Measurements from ENCODE around the gene MTA2.
A peak's percentile ranks its signal among the peaks of the same experiment; 100 is the strongest.
"Not testable (repeated sequence)": the region's sequence is repeated elsewhere in the genome, so short reads cannot be mapped to it uniquely, and the experiment has no call there.

The MTA2 gene

DNA sequence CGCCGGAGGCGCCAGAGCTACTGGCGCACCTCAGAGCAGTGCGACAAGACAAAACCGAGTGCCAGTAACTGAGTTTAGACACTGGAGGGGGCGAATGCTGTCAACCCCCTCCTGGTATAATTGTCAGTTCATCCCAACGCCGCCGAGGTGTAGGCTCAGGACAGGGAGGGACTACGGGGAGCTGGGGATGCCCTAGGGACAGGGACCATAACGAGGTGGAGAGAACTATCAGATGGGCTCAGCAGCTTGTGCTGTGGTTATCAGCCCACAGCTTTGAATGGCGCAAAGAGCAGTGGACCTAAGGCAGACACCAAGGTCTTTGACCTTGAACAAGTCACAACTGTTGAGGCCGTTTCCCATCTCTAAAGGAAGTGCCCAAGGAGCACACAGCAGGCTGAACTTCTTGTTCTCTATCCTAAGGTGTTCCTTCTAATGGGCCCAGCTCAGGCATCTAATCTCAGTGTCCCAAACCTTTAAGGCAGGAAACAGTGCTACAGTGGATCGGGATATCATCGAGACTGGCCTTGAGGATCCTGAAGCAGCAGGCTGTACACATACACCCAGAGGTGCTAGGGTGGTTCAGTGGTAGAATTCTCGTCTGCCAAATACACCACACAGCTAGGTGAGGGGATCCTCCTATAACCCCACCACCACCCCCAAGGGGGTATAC, 9.4 kb downstream of the MTA2 start:
- DNase-seq: no peak

DNA sequence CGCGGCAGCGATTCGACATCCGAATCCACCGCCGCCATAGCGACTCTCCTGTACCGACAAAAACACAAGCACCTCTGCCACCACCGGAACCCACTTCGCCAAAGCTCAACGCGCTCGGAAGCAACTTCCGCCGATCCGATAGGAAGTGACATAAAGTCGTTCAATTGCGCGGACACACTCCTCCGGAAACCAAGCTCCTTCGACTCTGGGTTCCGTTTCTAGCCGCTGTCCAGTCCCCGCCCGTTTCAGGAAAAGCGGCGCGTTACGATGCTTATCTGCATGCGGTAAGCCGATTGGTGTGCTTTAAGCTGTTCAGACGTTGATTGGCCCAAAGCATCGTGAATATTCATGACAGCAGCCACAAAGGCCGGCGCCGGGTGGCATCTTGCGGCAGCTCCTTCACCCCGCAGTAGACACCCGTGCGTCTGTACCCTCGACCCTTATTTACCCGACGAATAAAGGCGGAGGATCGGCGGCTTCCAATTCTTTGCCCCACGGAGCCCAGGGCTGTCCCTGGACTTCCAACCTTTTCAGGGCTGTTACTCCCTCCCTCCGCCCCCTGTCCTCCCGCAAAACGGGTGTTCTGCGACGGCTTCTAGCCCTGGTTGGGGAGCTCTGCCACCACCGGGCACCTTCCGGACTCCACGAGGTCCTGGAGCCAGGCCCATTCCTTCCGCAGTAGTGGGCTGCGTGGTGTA, 10.1 kb downstream of the MTA2 start, which contains the start of gene TUT1:
Gene TUT1 (minus strand): TSS at position 76 of the 698 bp plus-strand sequence. CDS start 38 bp downstream, at position 38.
- peak; percentile 98 for DNase-seq

DNA sequence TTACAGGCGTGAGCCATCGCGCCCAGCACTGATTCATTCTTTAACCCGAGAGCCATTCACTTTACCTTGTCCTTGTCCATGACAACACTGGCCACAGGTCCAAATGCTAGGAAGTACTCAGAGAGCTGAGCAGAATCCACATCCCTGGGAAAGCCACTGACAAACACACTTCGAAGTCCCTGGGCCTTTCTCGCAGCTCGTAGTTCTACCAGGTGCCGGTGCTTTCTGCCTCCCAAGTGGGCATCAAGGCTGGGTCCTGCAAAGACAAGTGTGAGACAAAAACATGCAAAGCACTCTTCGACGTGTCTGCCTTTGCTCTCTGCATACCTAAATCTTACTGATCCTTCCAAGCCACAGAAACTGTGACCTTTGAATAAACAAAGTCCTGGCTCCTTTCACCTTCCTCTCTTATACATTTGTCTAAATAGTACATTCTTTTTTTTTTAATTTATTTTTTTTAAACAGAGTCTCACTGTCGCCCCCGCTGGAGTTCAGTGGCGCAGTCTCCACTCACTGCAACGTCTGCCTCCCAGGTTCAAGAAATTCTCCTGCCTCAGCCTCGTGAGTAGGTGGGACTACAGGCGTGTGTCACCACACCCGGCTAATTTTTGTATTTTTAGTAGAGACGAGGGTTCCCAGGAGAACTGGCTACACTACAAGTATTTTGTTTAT, 12.6 kb downstream of the MTA2 start:
- no peak for DNase-seq

DNA sequence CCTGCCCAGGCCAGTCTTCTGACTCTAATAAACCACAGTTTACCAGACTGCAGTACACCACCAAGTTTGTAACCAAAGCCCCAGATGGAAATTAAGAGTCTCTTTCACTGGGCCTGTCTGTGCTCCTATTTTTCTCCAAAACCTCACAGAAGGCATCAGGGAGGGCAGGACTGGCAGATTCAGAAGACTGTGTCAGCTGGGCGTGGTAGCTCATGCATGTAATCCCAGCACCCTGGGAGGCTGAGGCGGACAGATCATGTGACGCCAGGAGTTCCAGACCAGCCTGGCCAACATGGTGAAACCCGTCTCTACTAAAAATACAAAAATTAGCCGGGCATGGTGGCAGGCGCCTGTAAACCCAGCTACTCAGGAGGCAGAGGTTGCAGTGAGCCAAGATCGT, 16.3 kb downstream of the MTA2 start:
- not testable (repeated sequence) for DNase-seq

DNA sequence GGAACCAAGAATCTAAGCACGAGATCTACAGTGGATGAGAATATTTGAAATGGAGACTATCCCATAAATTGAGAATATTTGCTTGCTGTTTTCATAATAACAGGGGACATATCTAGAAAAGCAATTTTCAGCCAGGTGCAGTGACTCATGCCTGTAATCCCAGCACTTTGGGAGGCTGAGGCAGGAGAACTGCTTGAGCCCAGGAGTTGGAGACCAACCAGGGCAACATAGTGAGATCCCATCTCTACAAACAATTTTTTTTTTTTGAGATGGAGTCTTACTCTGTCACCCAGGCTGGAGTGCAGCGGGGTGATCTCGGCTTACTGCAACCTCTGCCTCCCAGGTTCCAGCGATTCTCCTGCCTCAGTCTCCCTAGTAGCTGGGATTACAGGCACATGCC, 19.9 kb downstream of the MTA2 start:
- not testable (repeated sequence) for DNase-seq

DNA sequence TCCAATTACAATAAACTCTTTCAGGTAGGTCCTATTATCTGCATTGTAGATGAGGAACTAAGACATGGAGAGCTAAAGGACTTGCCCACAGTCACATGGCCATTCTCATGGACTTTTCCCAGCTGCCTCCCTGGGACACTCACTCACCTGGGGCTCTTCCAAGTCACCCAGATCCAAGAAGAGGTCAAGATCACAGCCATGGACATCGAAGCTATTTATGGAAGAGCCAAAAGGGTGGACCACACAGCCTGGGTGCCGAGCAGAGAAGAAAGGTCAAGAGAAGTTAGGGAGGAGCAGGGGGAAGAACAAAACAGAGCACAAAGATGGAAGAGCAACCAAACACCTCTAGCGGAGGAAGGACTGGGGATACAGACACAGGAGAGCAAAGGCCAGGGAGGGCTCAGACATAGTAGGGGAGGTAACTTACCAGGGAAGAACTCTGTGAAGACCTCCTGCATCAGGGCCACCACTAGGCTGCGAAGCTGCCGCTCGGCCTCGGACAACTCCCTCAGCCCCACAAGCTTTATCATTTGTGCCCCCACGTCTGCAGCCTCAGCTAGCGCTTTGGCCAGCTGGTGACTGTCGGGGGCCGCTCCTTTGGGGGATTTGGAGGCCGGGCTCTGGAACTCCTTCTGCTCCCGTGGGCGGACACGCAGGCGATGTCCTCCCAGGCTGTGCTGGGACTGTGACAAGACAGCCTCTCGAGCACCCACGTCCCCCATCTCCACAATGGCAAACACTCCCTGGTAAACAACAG, 20.5 kb downstream of the MTA2 start:
- DNase-seq: no peak

DNA sequence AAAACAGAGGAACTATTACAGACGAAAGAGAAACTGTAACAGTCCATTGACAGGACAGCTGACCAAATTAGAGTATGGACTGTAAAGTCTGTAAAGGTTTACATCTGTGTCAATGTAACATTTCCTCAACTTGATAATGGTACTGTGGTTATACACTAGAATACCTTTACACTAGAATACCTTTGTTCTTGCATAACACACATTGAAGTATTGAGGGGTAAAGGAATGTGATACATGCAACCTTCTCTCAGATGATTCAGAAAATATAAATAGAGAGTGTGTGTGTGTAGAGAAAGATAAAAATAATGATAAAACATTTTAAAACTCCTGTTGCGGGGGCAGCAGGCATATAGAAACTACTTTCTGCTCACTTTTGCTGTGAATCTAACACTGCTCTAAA, 22.4 kb downstream of the MTA2 start:
- no peak for DNase-seq

DNA sequence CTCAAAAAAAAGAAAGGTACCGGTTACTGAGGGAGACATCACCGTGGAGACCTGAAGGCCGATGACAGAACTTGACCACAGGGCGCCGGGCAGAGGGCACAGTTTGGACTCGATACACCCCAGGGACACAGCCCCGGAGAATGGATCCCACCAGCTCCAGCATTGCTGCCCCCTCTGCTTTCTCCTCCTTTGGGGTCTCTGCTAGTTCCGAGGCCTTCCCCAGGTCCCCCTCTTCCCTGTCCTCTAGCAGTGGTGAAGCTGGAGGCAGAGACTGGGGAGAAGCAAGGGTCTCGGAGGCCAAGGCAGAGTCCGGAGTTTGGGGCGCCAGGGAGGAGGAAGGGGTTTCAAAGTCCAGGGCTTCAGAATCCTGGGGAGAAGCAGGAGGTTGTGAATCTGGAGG, 23.1 kb downstream of the MTA2 start:
- no peak for DNase-seq

DNA sequence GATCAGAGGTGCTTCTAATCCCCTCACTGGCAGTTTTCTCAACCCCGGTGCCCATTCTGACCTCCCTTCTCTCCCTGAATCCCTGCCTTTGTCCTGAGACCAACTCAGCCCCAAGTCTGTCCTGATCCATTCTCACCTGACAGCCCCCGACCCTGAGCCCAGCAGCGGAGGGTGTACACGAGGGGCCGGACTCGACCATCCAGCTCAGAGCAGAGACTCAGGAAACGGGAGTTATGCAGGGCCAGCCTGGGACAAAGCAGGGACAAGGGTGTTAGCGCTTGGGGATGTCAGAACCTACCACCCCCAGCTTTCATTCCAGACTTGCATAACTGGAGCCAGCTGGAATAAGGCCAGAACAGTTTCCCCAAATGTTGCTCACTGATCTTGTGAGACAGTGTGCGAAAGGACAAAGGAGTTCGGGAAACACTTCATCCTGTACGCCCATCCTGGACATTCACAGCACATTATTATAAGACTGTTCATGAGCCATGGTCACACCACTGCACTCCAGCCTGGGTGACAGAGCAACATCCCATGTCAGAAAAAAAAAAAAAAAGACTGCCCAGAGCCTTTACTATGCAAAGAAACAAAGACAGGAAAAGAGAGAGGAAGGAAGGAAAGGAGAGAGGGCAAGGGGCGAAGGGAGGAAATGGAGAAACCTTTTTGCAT, 24.5 kb downstream of the MTA2 start:
- DNase-seq: no peak

DNA sequence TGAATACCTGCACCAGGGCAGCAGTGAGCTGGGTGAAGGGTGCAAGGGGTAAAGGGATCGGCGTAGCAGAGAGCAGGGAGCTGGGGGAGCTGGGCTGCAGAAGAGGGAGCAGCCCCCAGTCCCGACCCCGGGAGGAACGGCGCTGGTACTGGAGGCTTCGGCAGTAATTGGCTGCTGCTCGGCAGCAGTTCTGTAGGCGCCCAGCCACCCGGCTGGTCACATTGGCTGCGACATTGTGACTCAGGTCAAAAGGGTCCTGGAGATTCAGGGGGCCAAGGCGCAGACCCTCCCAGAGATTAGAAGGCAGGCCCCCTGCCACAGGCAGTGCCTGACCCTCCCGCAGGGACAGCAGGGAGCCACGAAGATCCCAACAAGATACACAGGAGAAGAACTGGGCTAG, 25.8 kb downstream of the MTA2 start:
- no peak for DNase-seq

DNA sequence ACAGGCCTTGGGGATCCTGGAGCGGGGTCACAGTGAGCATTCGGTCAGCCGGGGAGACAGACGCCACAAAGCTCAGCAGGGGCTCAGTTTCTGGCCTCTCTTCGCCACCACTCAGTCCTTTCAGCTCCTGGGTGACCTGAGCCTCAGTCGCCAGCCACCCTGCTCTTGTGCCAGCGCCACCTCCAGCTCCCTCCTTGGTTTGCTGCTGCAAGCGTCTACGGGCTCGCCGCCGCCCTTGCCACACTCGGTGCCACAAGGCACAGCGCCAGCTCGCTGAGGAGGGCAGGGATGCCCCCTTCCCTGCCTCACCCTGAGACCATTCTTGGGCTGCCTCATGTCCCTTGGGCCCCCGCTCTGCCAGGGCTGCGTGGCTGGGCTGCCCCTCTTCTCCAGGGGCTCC, 26.5 kb downstream of the MTA2 start:
- no peak for DNase-seq

DNA sequence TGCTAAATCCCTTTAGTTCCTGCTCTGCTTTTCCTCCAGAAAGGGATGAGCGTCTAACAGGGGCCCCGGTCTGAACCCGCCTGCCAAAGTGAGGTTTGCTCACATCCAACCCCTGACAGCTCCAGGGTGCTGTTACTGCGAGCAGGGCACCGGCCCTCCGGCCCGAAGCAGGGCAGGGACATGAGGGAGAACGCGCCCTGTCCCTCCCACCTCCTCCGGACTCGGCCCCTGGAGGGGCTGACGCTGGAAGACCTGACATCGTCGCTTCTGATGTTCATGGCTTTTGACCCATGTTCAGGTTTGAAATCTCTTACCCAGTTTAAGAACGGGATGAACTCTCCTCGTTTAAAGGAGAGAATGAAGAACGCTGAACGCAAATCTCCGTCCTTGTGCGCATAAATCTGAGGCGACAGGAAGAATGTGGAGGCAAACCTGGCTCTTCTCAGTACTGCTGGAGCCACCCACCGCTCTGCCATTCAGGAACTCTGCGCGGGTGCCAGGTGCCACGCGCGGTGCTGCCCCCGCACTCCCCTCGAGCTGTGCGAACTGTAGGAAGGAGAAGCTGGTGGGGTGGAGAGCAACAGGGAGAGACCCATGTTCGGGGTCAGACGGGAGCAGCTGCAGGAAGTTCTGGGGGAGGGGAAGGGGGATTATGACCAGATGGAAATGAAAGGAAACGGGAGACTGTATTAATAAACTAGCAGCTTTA, 27.1 kb downstream of the MTA2 start:
- peak; percentile 60 for DNase-seq

DNA sequence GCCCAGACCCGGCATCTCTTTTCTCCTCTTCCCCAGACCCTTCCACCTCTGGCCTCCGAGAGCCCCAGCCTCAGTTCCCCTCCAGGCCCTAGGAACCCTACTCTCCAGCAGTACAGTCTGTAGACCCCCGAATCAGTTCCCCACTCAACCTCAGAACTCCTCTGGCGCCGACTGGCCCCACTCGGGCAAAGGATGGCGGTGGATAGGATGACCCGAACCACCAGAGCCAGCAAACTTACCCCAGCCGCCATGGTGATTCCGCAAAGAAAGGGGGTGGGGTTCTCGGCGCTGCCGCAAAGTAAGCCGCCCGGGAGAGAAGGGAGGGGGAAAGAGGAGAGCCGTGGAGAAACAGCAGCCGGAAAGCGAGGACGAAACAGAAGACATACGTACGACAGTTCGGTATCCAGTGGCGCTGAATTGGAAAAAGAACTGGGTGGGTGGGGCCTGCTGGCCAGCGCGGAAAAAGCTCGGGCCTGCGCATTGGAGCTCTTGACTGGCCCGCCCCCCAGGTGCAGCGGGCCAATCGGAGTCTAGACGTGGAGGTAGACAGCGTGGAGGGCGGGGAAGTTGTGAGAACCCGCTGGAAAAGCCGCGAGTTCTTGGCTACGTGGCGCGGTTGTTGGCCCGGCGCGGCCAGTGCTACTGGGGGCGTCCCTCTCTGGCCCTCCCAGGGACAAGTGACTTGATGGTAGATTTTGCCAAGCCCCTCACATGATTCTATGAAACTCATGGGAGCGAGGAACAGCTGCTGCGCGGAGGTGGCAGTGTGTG, 27.9 kb downstream of the MTA2 start, which contains the start of gene EEF1G:
Gene EEF1G (minus strand): TSS at position 300 of the 771 bp plus-strand sequence. CDS start 49 bp downstream, at position 251.
- DNase-seq: peak; percentile 98

DNA sequence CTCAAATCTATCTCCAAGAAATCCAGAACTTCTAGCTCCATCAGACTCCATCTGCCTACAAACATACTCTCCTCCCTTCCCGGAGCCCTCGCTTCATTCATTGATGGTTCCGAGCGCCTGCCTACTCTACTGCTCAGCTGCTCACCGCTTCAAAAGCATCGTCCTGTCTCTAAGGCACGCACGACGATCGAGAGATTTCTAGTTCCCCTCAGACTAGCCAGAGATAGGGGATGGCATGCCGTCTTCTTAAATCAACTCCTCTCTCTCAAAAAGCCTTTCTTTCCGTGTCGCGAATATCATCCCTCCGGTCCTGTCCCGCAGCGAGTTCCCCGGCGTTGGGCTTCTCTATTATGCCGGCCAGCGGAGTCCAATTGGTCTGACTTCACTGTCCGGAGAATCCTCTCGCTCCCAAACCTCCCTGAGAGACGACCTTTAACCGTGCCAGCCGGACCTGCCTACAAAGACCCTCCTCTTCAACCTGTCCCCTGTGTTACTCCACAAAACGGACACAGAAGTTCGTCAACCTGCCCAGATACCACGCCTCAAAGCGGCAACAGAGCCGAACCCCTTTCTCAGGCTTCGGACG, 28.6 kb downstream of the MTA2 start:
- DNase-seq: no peak

DNA sequence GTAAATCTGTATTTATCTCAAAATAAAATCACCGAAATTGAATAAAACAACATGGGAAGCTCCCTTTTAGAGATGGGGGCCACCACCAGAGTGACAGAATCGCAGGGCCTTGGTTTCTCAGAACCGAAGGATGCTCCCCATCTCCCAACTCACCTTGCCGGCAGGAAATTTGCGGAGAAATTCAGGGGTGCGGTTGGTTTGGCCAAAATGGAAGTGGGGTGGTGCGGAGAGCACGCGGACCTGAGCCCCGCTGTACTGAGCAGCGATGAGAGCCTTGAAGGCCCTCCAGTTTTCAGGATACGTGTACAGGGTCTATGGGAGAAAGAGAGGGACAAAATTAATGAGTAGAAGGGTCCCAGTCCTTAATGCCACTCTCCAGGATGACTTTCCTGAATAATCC, 29.2 kb downstream of the MTA2 start:
- no peak for DNase-seq

DNA sequence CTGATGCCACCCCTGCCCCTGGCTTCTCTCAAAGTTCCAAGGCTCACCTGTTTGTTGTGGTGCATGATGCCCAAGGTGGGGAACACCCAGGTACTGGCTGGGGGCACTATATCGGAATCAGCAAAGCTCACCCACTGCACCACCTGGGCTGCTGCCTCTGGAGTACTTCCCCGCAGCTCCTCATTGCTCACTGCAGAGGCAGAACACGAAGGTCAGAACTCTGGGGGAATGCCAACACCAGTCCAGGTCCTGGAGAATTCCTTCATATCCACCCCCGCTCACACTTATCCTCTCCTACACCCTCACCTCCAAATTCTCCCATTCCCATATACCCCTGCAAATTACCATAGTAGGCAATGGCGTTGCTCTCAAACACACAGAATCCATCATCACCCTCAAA, 30.2 kb downstream of the MTA2 start:
- not testable (repeated sequence) for DNase-seq

DNA sequence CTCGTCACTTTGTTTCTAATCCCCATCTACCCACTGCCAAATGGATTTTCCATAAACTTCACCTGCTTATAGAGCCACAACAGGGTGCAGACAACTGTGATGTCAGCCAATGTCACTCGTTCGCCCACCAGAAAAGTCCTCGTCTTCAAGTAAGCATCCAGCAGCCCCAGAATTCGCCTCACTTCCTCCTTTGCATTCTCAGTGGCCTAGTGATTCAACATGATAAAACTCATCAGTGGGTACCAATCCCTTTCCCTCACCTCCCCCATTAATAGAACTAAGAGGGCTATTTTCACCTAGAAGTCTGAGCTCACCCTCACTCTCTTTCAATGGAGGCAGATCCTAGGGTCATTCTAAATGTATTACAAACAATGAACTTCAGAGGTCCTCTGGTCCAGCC, 30.8 kb downstream of the MTA2 start:
- DNase-seq: not testable (repeated sequence)

DNA sequence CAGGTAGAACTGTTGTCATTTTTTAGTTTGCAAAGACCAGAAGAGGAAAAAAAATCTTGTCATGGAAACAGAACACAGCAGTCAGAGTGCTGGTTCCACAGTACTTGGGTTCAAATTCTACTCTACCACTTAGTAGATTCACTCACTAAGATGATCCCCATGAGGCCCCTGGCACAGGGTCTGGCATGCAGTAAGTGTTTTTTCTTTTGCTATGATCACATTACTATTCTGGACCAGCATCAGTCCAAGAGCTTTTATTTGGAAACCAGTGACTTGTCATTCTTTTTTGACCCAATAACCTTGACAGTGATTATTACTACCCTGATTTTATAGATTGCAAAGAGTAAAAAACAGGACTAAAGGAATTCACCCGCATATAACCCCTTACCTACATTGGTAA, 32.1 kb downstream of the MTA2 start:
- no peak for DNase-seq

DNA sequence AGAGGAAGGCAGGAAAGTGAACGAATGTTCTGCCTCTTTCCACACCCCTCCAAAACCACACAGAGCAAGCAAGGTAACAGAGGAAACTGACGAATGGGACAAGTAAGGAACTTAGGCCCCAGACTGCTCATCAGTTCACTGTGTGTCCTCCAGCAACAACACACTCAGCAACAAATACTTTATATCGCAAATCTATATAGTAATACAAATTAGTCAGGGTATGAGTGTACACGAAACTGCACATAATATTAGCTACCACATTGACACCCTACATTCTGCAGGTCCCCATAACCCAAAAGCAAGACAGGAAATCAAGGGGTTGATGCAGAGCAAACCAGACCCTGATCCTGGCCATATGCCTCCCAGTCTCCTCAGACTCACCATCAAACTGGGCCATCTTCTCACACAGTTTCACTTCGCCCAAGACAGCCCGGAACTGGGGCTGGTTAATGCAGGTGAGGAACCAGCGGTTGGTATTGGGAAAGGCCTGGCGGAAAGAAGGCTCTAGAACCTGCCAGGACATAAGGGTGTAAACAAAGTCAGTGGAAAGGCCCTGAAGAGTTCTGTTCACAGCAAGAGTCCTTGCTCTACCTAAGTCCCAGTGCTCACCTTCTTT, 34.5 kb downstream of the MTA2 start:
- no peak for DNase-seq

DNA sequence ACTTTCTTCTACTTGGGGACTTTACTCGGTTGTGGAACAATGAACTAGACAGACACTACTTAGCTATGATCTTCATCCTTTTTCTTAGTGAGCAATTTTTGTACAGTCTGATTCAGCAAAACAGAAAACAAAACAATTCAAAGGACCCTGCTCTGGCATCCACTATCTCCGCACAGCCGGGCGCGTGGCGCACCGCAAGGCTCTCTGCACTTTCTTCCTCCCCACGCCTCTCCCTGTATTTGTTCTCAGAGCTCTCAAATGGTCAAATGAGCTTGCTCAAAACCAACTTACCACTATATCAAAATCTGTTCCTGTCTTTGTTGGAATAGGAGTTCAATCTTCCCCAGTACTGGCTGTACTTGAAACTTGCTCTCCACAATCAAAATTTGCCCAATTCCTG, 35.4 kb downstream of the MTA2 start:
- DNase-seq: no peak
